SK-N-MC (cell line): ENCODE measurements around the gene CD163.
"Not testable (repeated sequence)": the region's sequence is repeated elsewhere in the genome, so short reads cannot be mapped to it uniquely, and the experiment has no call there.

Experiments
- DNase-seq: peaks from one replicate; pipeline ENCODE4 v3.0.0-alpha.2; 2011; ENCODE audit warnings: low read depth, low spot score
- H3K27ac ChIP-seq: fragments of 200-600 bp; sonication (generic); 2 replicates; pipeline ENCODE4 v1.5.1; 2016; ENCODE audit warnings: mixed run types
- H3K36me3 ChIP-seq: fragments of 200-600 bp; sonication (generic); 2 replicates; pipeline ENCODE4 v1.6.1; 2017; ENCODE audit warnings: antibody characterized with exemption, low read length, mixed read lengths; ENCODE audit not compliant: insufficient read depth
- H3K4me3 ChIP-seq: fragments of 200-600 bp; sonication (generic); 2 replicates; pipeline ENCODE4 v1.5.1; 2016
- H3K9ac ChIP-seq: fragments of 200-600 bp; sonication (generic); 2 replicates; pipeline ENCODE4 v1.8.0; 2017; ENCODE audit warnings: mixed run types, mixed read lengths; ENCODE audit not compliant: insufficient read length
- H3K9me3 ChIP-seq: fragments of 200-600 bp; sonication (generic); 2 replicates; pipeline ENCODE4 v1.6.1; 2017; ENCODE audit warnings: low read depth, mild to moderate bottlenecking, antibody characterized with exemption, low read length, moderate library complexity, mixed read lengths
- EZH2 ChIP-seq: fragments of 200-600 bp; sonication (generic); IDR thresholded peaks from one replicate; pipeline ENCODE4 v1.6.1; 2017; ENCODE audit warnings: antibody characterized with exemption
- FOXP2 ChIP-seq: optimal IDR thresholded peaks from 2 replicates; pipeline ENCODE3; 2011; ENCODE audit warnings: mild to moderate bottlenecking, moderate library complexity; ENCODE audit not compliant: insufficient read depth; ENCODE audit errors: extremely low read length, control extremely low read depth
- POLR2AphosphoS5 ChIP-seq: IDR thresholded peaks from 2 replicates; pipeline ENCODE4 v1.6.1; 2012; ENCODE audit warnings: mild to moderate bottlenecking, low read depth, low read length, borderline replicate concordance

Gene CD163

DNA sequence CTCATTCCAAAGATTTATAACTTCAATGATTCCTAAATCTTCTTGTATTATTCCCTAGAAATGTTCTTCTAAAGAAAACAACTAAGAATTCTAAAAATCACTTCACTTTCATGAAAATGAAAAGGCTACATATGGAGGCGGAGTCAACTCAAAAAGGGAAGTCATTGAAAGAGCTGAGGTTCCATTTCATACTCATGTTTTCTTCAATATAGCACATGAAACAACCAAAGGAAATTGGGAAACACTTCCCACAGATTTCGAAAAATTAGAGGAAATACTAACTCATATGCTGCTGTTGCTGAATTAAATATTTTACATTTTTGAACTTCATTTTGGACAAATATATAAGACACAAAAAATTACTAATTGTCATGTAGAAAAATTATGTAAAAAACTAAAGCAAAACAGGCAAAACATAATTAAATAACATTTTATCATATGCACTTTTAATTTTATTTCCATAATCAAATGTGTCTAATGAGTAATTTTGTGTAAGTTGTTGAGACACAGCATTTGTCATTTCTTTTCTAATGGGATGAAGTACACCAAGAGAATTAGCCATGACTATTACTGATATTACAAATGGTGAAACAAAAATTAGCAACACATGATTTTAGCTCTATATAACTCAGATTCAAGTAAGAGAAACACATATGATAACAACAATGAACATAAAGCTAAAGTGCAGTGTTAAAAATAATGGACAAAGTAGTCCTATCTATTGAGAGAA lies at the start of gene CD163:
Gene CD163, minus strand, starts transcription at position 92 of the 730 bp plus-strand sequence. Its CDS starts 87 bp downstream, at position 5.
- Histone ChIP-seq H3K4me3 (no peak within 1 kb of the TSS), H3K36me3 (no peaks in the 10 kb centered on the region), H3K9me3 (no peaks in the 10 kb centered on the region), H3K27ac (no peak within 1 kb of the TSS), H3K9ac (no peak within 1 kb of the TSS)
- TF ChIP-seq POLR2AphosphoS5: no peak
- no peak for TF ChIP-seq FOXP2
- no peak for DNase-seq

DNA sequence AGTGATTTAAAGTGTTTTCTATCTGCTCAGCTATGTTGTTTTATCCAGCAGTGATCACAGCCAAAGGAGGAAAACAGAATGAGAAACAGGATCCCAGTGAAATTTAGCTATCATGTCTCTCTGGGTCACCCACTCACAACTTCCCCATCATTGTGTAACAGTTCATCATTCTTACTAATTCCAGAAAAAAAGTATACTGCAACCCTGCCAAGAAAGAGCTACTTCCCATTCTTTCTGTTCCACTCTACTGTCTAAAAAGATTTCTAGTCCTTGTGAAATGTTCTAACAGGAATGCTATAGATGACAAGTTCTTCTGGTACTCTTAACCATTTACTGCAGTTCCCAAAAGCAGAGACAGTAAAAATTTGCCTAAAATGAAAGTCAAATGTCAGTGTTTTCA lies 39.2 kb upstream of the CD163 start:
- no peak overlapping the region for H3K4me3 ChIP-seq
- no peaks in the 10 kb centered on the region for H3K9me3 ChIP-seq
- H3K9ac ChIP-seq: no peak overlapping the region
- H3K36me3 ChIP-seq: no peaks in the 10 kb centered on the region
- DNase-seq: no peak
- TF ChIP-seq POLR2AphosphoS5: no peak
- TF ChIP-seq FOXP2: no peak
- TF ChIP-seq EZH2: no peak
- no peak overlapping the region for H3K27ac ChIP-seq

DNA sequence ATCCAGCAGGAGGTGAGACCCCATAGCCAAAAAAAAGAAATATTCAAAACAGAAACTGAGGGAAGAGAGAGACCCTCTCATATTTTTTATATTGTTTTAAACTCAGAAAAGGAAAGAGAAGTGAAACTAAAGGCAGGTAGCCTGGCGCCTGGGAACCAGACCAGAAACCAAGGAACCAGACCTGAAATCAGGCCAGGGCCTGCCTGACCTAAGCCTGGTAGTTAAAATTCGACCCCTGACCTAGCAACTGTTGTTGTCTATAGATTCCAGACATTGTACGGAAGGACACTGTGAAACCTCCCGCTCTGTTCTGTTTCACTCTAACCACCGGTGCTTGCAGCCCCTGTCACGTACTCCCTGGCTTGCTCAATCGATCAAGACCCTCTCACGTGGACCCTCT lies 38.5 kb upstream of the CD163 start:
- Histone ChIP-seq H3K36me3 (no peaks in the 10 kb centered on the region), H3K4me3 (no peak overlapping the region), H3K9me3 (no peaks in the 10 kb centered on the region), H3K27ac (no peak overlapping the region), H3K9ac (no peak overlapping the region)
- TF ChIP-seq EZH2: no peak
- no peak for TF ChIP-seq POLR2AphosphoS5
- TF ChIP-seq FOXP2: no peak
- DNase-seq: no peak

DNA sequence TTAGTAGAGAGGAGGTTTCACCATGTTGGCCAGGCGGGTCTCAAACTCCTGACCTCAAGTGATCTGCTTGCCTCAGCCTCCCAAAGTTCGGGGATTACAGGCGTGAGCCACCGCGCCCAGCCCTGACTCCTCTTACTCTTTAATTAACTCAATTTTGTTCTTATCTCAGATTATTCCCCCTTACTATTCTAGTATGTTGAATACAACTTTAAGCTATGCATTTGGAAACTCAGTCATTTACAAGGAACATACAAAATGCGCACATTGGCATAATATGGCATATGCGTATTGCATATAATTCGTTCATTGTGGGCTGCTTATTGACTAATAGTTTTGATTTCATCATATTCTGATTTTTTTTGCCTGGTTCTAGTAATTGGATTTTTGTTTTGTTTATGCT lies 10.8 kb upstream of the CD163 start:
- DNase-seq: no peak
- Histone ChIP-seq H3K36me3 (no peaks in the 10 kb centered on the region), H3K9ac (no peak overlapping the region), H3K27ac (no peak overlapping the region), H3K4me3 (no peak overlapping the region), H3K9me3 (no peaks in the 10 kb centered on the region)
- TF ChIP-seq EZH2 (no peak), FOXP2 (no peak), POLR2AphosphoS5 (no peak)

DNA sequence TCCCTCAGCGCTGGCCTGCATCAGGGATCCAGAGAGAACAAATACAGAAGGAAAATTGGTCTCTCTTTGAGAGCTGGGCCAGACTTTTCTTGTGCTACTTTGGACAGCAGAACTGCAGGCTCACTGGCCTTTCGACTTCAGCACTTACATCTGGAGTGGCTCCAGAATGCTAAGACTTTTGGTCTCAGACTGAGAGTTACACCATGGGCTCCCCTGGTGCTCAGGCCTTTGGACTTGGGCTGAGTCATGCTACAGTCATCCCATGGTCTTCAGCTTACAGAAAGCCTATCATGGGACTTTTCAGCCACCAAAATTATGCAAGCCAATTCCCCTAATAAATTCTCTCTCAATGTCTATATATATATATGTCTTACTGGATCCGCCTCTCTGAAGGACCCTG lies 9.0 kb upstream of the CD163 start:
- Histone ChIP-seq H3K4me3 (no peak overlapping the region), H3K9me3 (no peaks in the 10 kb centered on the region), H3K27ac (no peak overlapping the region), H3K36me3 (no peaks in the 10 kb centered on the region), H3K9ac (no peak overlapping the region)
- TF ChIP-seq POLR2AphosphoS5: no peak
- no peak for TF ChIP-seq EZH2
- no peak for TF ChIP-seq FOXP2
- DNase-seq: no peak

DNA sequence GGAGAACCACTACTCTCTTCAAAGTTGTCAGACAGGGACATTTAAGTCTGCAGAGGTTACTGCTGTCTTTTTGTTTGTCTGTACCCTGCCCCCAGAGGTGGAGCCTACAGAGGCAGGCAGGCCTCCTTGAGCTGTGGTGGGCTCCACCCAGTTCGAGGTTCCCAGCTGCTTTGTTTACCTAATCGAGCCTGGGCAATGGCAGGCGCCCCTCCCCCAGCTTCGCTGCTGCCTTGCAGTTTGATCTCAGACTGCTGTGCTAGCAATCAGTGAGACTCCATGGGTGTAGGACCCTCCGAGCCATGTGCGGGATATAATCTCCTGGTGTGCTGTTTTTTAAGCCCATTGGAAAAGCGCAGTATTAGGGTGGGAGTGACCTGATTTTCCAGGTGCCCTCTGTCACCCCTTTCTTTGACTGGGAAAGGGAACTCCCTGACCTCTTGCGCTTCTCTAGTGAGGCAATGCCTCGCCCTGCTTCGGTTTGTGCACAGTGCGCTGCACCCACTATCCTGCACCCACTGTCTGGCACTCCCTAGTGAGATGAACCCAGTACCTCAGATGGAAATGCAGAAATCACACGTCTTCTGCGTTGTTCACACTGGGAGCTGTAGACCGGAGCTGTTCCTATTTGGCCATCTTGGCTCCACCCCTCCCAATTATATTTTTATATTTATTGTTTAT lies 6.4 kb upstream of the CD163 start:
- not testable (repeated sequence) for H3K4me3 ChIP-seq, H3K9me3 ChIP-seq

DNA sequence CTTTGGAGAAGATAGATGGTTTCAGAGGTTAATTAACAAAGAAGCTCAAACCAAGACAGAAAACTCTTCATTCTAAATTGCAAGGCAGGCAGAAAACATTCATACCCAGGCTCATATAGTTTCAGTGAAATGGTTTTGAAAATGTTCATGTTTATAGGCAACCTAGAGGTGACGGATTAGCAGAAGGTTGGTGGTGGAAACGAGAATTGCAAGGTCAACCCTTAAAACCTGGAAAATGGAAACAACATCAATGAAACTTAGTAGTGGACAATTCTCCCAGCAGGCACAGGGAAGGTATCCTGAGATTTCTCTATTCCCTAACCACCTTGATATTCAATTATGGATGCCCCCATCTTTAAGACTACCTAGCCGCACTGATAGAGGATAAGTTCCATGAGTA lies 965 bp downstream of the CD163 start:
- H3K27ac ChIP-seq: no peak overlapping the region
- TF ChIP-seq FOXP2 (no peak), POLR2AphosphoS5 (no peak), EZH2 (no peak)
- H3K4me3 ChIP-seq: no peak overlapping the region

More for the DNA sequence above, 6.4 kb upstream of the CD163 start:
- H3K36me3 ChIP-seq, H3K27ac ChIP-seq, H3K9ac ChIP-seq, DNase-seq: not testable (repeated sequence)

DNA sequence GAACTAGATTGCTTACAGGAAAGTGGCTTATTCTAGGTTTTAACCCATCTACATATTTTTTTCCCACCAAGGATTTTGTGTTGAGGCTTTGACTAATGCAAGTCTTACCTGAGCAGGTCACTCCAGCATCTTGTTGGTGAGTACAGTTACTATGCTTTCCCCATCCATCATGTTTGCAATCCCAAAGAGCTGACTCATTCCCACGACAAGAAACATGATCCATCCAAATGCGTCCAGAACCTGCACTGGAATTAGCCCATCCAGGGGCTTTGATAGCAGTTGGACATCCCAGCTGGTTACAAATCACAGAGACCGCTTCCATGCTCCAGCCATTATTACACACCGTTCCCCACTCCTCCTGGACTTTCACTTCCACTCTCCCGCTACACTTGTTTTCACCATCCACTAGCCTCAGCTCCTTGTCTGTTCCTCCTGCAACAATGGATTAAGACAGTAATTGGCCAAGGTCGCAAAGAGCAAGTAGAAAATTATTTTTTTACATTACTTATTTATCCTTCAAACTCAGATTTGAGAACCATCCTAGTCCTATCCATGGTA lies 2.5 kb downstream of the CD163 start:
- Histone ChIP-seq H3K9me3 (no peaks in the 10 kb centered on the region), H3K4me3 (no peak overlapping the region), H3K36me3 (no peaks in the 10 kb centered on the region), H3K27ac (no peak overlapping the region), H3K9ac (no peak overlapping the region)
- DNase-seq: no peak
- TF ChIP-seq EZH2 (no peak), FOXP2 (no peak)

More for the DNA sequence above, 965 bp downstream of the CD163 start:
- H3K36me3 ChIP-seq: no peaks in the 10 kb centered on the region
- no peaks in the 10 kb centered on the region for H3K9me3 ChIP-seq
- H3K9ac ChIP-seq: no peak overlapping the region
- DNase-seq: no peak
